HFF-Myc (cell line): ENCODE data around the gene CORIN.

Experiments
- DNase-seq: peaks from one replicate; pipeline ENCODE4 v3.0.0-alpha.2; 2011; ENCODE audit warnings: low read depth; ENCODE audit errors: extremely low read depth
- H3K4me3 ChIP-seq: replicated peaks from 2 replicates; pipeline ENCODE4 v1.5.1; 2011; ENCODE audit warnings: low read depth, mild to moderate bottlenecking, control low read depth, low read length
- CTCF ChIP-seq: IDR thresholded peaks from 2 replicates; pipeline ENCODE4 v1.5.1; 2012; ENCODE audit warnings: mild to moderate bottlenecking, low read depth, low read length, control low read depth; ENCODE audit errors: missing control alignments

The CORIN gene

GRCh38 chr4:47849466-47849865, 11.6 kb upstream of the CORIN start:
- no peak for TF ChIP-seq CTCF
- no peak for DNase-seq
- H3K4me3 ChIP-seq, result no peak overlapping the region

GRCh38 chr4:47848041-47848440, 10.2 kb upstream of the CORIN start:
- no peak for DNase-seq
- H3K4me3 ChIP-seq, result no peak overlapping the region
- TF ChIP-seq CTCF, result no peak

GRCh38 chr4:47842985-47843384, 5.1 kb upstream of the CORIN start:
- no peak overlapping the region for H3K4me3 ChIP-seq
- TF ChIP-seq CTCF, result no peak
- no peak for DNase-seq

- no peak for DNase-seq
- no peak overlapping the region for H3K4me3 ChIP-seq
- no peak for TF ChIP-seq CTCF
Observed at GRCh38 chr4:47840291-47840690, 2.4 kb upstream of the CORIN start.

GRCh38 chr4:47839259-47839658, 1.4 kb upstream of the CORIN start:
- H3K4me3 ChIP-seq, result no peak overlapping the region
- peak; percentile 41 for TF ChIP-seq CTCF
- no peak for DNase-seq

GRCh38 chr4:47838445-47838844, 578 bp upstream of the CORIN start:
- DNase-seq, result no peak
- TF ChIP-seq CTCF, result no peak

More at GRCh38 chr4:47838445-47838844, 578 bp upstream of the CORIN start:
- H3K4me3 ChIP-seq, result no peak overlapping the region
